Kasumi-1 (cell line): Measurements from ENCODE around the gene FAM117A.
"Not testable (repeated sequence)": the region's sequence is repeated elsewhere in the genome, so short reads cannot be mapped to it uniquely, and the experiment has no call there.

Experiments used
- DNase-seq, 2 experiments: peaks; one replicate each; lab custom pipeline; 2025; lab: John Stamatoyannopoulos, UW

Gene FAM117A

DNA sequence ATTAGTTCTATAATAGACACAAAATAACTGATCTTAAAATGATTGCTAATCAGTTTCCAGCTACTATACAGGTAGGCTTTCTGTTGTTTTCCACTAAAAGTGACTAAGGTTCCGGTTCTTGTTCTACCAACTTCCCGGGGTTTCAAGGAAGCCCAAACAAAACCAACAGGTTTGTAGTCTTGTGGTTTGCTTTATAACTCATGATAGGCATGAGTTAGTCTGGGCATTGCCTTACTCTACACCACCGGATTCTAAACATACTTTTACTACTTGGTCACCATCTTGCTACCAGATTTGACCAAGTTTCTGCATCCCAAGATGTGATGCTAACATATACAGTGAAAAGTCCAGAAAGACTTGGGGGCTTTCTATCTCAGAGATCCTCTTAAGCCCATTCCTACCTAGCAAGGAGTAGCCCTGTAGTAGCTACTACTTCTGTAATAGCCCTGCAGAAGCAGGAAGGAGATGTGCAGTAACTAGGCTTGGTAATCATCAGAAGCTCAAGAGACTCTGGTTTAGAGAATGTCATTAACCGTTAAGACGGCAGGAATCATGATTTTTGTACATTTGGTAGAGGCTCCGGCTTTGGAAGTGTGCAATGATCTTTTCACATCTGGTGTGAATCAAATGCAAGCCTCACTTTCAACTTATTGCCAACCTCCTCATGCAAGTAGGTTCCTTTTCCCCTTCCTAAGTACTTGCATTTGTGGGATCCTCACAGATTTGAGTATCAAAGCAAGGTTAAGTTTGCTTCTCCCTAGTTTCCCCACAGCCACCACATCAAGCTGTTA lies 1.6 kb downstream of the FAM117A start:
- no peak for DNase-seq

DNA sequence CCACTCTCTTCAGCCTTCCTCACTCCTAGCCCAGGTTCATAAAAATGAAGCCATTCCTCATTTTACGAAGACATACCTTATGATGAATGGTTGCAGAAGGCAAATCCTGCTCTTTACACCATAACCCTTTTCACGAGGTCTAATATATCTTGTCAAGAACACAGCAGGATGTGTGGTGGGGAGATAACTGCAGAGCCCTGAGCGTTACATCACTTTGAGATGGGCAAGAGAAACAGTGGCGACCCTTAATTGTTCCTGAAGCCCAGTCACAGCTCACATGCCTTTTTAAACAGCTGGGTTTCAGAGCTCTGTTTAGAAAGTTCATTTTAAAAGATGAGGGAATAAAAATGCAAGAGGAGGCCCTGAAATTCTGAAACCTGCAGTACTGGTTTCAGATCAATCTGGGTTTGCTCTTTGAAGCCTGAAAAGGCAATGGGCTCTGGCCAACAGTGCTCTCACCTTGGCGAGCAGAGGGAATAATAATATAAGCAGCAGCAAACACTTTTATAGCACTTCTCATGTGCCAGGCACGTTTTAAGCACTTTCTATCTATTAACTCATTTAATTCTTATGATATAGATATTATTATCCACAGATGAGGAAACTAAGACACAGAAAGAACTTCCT lies 2.9 kb downstream of the FAM117A start:
- DNase-seq, result no peak

DNA sequence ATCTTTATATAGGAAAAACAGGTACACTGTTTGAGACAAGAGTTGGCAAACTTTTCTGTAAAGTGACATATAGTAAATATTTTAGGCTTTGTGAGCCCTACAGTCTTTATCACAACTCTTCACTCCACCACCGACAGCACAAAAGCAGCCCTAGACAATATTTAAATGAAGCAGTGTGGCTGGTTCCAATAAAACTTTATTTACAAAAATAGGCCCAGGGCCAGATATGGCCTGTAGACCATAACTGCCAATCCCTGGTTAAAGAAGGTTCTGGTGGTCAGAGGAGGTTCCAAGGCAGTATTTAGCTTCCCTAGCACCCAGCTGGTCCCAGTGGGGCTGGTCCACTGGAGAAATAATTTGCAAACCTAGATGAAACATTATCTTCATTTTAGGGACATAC lies 3.6 kb downstream of the FAM117A start:
- no peak for DNase-seq

- no peak for DNase-seq
These were observed 4.7 kb downstream of the FAM117A start for GRCh38 chr17:49759203-49759602.

DNA sequence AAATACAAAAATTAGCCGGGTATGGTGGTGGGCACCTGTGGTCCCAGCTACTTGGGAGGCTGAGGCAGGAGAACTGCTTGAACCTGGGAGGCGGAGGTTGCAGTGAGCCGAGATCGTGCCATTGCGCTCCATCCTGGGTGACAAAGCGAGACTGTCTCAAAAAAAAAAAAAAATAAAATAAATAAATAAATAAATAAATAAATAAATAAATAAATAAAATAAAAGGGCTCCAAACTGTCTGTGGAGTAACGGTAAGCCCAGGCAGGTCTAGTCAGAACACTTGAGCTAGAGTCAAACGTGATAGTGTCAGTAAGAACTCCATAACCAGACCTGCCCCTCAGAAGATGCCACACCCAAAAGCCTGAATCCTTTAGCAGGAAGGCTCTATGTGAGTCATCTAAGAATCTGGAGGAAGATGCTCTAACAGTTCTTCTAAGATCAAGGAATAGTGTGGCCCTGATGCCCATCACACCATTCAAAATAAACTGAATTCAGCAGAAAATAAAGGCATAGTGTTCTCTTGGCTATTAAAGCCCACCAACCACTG lies 5.4 kb downstream of the FAM117A start:
- not testable (repeated sequence) for DNase-seq

DNA sequence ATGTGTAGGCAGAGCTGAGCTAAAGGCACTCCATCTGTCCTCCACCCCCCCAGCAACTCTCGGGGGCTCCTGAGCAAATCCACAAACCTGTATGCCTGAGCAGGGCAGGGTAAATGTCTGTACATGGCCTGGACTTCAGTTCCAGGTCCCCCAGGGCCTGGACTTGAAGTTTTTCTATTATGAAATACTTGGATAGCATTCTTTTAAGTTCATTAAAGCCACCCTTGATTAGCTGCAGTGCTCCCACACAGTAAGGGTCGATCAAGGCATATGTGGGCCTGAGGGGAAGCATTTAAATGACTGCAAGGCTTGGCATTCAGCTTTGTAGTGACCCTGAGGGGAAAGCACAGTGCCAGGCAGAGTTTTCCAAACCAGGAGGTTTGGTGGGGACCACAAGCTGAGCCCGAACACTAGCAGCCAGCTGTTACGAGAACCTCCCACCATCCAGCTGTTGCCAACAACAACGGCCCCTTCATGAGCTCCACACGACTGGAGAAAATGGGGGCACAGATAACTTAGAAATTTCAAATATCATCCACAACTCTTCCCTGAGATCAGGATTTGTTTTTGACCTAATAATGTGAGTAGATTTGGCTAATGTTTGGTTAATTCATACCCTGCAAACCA lies 6.7 kb downstream of the FAM117A start:
- no peak for DNase-seq

- no peak for DNase-seq
These were observed 7.4 kb downstream of the FAM117A start for GRCh38 chr17:49756323-49757150.

GRCh38 chr17:49755663-49756283 lies 8.2 kb downstream of the FAM117A start:
- DNase-seq, result no peak

GRCh38 chr17:49753959-49754391 lies 10.0 kb downstream of the FAM117A start:
- DNase-seq, result no peak

DNA sequence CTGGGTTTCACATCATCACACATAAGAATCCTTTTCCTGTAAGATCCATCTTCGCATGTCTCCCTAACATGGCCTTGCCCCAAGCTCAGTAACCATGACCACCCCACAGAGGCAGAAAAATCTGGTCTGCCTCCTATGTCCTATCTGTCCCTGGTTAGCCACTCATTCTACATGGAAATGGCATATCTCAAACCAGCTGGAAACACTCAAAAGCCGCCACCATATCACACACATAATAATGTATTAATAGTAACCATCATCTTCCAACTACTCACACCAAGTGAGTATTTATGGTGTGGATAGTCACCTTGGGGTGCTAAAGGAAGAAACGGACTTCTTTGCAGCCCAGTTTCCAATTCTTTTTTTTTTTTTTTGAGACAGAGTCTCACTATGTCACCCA lies 11.4 kb downstream of the FAM117A start:
- DNase-seq, result no peak

GRCh38 chr17:49749730-49750129 lies 14.2 kb downstream of the FAM117A start:
- DNase-seq, result no peak

DNA sequence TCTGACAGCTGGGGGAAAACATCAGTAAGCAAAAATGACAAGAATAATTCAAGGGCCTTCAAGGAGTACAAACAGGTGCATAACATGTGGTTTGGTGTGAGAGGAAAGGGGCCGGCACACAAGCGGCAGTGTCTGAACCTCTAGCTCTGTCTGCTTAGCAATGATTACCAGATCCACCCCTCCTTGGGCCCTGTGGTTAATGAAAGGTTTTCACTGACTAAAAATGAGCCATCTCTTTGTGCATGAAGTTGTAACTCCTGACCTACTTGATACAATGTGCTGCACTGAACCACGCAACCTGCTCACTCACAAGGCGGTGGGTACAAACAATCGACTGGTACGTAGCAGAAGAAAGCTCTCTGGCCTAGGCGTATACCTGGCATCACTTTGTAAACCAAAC lies 15.1 kb downstream of the FAM117A start:
- DNase-seq, result no peak

- no peak for DNase-seq
These were observed 15.7 kb downstream of the FAM117A start for GRCh38 chr17:49748223-49748622.

GRCh38 chr17:49747632-49748031 lies 16.3 kb downstream of the FAM117A start:
- DNase-seq, result no peak

DNA sequence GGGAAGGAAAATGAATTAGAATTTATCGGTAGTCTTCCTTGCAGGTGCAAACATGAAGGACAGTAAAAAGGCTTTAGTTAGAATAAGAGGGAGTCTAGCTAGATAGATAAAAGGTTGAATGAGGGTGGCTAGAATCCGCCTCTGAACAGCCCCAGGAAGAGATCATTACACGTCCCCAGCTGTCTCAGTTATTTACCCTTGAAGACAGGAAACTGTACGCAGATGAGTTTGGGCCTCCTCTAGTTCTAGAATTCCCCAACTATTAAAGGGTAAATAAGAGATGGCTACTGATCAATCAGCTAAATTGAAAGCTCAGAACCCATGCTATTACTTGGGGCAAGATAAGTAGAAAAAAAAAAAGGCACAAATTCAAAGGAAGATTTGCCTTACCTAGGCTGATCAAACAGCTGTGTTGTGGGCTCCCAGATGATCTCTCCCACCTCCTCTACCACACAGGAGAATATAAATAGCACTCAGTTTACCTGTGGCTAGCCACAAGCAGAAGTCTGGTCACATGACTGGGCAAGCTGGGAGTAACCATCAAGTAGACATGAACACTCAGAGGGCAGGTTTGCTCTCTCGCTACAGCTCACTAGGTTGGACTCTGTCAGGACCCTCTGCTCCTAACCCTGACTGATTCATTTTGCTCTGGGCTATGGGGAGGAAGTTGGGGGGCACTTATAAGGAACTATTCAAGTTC lies 17.0 kb downstream of the FAM117A start:
- DNase-seq, result no peak

GRCh38 chr17:49745175-49746139 lies 18.5 kb downstream of the FAM117A start:
- DNase-seq, result no peak

DNA sequence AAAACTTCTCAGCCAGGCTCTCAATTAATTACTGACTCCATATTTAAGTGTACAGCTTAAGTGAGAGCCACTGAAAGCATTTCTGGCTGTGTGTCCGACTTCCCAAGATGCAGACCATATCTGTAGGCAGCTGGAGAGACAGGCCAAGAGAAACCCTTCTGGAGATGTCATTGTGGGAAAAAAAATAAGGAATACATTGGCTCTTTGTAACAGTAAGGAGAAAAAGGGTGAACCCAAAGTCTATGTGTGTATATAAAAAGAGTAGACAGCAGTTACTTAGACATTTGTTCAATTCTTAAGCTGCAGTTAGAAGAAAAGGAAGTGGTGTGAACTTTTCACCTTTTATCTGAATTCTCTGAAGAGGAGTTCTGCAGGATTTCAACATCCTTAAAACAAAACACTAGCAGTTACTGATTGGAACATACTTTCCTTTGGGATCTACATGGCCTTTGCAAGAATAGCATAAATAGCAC lies 21.7 kb downstream of the FAM117A start:
- peak; percentile 77 to 80 for DNase-seq

GRCh38 chr17:49741692-49742076 lies 22.2 kb downstream of the FAM117A start:
- DNase-seq, result no peak

- DNase-seq, result peak; percentile 47 to 56
These were observed 22.8 kb downstream of the FAM117A start for GRCh38 chr17:49741009-49741691.
